OCI-M2 (cell line): ENCODE results near the gene KCNMA1.
"Not testable (repeated sequence)": the region's sequence is repeated elsewhere in the genome, so short reads cannot be mapped to it uniquely, and the experiment has no call there.

ENCODE experiments used
- DNase-seq: peaks from one replicate; lab custom pipeline; 2025; ENCODE audit not compliant: unreplicated experiment; lab: John Stamatoyannopoulos, UW

KCNMA1 gene

DNA sequence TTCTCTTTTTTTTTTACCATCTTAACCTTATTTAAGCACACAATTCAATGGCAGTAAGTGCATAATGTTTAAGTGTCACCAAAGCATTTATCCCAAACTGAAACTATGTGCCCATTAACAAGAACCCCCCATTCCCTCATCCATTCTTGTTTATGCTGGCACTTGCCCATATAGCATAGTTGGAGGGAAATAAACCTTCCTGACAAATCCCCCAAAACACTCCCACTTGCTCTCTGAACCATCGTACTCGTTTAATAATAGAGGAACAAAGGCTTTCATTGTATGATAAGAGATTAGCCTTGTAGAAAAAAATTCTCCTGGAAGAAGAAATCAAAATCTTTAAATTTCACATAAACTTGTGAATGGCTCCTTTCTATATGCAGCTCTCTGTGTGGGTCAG lies 26.4 kb upstream of the KCNMA1 start:
- DNase-seq: no peak

DNA sequence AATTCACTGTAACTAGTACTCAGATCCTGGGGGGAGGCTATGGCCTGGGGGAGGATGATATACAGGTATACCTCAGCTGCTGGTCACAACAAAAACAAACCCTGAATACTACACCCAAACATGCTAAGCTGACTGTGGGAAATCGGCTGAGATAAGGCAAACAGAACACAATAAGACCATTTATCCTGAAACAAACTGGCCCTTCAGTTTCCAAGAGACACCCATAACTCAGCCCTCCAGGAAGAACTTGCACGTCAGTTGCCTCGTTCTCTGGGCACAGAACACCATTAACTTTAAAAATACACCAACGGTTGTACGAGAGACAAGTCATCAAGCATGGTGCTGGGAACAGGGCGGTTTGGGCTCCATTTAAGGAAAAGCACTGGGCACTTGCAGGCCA lies 24.1 kb upstream of the KCNMA1 start:
- DNase-seq: no peak

DNA sequence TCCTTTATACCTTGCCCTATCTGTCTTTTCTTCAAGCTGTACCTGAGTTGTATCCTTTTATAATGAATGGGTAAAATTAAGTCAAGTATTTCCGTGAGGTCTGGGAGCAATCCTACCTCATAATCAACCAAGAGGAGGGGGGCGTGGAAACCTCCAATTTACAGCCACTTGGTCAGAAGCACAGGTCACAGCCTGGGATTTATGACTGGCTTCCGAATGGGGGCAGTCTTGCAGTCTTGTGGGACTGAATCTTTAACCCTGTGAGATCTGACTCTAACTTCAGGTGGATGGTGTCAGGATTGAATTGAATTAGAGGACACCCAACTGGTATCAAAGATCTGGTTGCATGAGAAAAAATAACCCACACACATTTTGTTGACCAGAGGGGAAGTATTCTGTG lies 23.5 kb upstream of the KCNMA1 start:
- DNase-seq: no peak

DNA sequence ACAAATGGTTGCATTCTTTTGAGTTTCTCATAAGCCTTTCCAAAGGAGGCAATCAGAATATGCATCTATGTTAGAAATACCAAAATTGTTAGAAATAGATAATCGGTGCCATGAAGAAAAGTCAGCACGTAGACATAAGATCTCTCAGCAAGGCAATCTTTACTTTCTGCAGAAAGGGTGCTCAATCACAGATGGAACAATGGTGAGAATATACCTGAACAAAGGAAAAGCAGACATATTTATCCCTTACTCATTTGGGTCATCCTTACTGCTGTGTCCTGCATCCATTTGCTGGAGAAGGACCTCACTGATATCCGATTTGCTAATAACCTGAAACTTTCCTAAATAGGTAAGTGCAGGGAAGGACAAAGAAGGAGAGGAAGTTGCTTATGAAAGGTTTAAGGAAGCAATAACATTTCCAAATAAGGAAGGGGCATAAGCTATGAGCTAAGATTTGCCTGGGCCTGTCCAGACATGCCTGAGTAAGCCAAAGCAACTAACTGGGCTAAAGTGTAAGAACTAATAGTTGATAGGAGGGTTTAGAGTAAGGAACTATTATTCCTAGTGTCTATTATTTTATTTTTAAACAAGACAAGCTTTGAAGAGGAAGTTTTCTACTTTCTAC lies 21.6 kb upstream of the KCNMA1 start:
- DNase-seq: not testable (repeated sequence)

DNA sequence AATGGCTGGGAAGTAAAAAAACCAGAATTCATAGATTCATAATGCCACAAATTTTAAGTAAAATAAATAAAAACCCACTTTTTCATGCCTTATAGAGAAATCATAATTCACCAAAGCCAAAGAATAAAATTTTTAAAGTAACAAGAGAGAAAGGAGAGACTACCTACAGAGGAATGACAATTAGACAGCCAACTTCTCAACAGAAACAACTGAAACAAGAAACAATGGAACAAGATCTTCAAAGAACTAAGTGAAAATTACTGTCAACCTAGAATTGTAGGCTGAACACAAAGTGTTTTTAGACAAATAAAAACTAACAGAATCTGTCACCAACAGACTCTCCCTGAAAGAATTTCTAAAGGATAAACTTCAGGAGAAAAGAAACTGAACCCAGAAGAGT lies 15.6 kb upstream of the KCNMA1 start:
- no peak for DNase-seq

DNA sequence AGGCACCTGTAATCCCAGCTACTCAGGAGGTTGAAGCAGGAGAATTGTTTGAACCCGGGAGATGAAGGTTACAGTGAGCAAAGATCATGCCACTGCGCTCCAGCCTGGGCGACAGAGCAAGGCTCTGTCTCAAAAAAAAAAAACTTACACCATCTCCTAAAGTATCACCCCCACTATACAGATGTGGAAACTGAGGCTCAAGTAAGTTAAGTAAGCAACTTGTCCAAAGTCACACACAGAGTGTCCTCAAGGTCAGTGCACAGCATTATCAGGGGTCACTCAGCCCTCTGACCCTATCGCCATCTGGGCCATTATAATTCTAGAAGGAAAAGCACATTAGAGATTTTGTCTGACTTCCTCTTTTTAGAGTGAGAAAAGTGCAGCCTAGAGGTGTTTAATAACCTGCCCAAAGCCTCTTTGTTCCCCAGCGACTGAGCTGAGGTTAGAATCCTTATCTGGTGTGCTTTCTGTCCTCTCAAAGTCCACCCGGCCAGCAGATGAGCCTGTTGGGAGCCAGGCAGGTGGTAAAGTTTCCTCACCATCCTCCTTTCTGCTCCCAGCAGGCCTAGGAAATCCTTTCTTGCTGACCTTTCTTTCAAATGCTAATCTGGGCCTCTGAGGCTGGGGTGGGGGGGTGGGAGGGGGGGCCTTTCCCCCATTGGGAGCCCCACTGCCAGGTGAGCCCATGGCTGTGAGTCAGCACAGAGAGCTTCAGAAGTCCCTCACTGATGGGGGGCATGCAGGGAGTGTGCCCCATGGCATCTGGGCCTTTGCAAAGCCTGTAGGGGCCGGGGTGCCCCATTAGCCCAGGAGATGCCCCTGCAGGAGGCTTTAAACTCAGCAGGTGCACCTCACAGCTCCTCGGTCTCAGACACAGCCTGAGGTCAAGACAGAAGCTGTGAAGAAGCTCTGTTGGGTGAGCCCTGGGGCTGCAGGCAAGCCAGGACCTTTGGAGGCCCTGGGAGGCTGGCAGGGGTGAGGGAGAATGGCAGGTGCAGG lies 12.0 kb upstream of the KCNMA1 start:
- no peak for DNase-seq

DNA sequence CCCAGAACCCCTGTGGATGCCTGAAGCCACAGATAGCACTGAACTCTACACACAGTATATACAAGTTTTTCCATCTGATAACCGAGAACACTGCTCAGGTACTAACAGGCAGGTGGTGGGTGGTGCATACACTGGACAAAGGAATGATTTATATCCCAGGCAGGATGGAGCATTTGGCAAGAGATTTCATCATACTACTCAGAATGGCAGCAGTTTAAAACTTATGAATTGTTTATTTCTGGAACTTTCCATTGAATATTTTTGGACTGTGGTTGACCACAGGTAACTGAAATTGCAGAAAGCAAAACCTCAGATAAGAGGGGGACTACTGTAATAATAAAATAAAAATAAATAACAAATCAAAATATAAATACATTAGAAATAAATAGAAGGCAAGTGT lies 10.9 kb upstream of the KCNMA1 start:
- DNase-seq: no peak

DNA sequence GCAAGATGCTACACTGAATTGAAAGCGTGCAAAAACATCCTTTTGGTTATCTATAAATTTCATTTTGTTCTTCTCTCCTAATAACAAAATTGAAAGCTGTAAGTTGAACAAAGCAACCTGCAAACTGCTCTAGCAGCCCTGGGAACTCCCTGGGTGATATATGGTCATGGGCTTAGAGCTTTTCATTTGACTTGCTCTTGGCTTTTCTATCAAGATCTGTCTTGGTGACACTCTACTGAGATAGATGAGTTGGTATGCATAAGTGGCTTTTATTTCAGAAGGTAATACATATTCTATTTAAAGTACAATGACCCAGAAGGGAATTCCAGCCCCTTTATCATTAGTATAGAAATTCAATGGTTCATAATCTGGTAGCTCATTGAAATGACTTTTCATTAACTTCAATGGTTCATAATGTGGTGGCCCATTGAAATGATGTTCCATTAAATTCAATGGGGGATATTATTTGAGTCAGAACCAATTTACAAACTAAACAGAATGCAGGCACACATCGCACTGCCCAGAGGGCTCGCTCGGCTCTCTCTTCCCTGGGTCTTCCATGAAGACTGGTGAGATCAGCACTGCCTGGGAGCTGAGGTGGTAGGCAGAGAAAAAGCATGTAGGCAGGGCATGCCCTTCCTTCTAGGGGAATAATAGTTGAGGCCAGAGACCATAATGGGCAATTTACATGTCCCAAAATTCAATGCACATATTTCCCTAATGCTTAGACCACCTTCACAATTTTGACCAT lies 10.1 kb upstream of the KCNMA1 start:
- no peak for DNase-seq

DNA sequence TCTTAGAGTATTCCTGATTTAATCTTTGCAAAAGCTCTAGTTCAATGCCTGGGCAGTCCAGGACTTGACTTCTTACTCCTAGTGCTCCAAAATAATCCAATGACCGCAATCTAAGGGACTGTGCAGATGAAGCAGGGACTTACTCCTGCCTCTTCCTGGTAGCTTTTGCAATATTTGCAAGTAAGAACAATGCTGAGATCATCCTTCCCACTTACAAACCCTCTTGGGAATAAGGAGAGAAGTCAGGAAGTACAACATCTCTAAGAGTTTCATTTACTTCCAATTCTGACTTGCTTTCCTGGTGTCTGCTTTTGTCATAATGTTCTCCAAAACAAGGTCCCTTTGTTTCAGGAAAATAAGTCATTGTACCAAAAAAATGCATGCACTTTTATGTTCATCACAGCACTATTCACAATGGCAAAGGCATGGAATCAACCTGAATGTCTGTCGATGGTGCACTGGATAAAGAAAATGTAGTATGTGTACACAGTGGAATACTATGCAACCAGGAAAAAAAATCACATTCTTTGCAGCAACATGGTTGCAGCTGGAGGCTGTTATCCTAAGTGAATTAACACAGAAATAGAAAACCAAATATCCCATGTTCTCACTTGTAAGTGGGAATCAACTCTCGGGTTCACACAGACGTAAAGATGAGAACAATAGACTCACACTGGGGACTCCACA lies 7.1 kb upstream of the KCNMA1 start:
- DNase-seq: no peak

DNA sequence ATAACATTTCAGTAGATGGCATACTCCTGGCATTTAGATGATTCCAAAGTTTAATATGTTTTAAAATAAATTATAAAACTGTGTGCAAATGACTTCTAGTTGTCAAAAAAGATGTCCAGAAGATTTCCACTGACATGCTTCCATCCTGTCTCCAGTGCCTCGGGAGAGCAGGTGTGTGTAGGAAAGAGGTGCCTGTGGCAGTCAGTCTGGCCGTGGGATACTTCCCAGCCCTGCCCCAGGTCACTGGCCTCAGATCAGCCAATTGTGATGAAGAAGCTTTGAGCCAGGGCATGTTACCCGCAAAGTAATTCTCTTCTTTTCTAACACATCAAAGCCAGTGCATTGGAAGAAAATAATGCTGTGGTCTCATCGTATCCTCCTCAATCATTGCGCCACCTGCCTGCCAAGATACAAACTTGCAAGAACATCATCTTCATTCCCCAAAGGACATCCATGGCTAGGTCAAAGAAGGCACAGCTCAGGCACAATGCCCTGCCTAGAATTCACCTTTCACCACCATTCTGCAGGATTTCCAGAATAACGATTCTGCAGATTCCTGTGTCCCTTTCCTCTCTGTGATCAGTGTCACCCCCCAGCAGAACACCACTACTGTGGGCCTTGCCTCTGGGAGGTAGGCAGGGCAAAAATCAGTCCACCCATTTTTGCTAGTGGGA lies 6.3 kb upstream of the KCNMA1 start:
- DNase-seq: no peak

DNA sequence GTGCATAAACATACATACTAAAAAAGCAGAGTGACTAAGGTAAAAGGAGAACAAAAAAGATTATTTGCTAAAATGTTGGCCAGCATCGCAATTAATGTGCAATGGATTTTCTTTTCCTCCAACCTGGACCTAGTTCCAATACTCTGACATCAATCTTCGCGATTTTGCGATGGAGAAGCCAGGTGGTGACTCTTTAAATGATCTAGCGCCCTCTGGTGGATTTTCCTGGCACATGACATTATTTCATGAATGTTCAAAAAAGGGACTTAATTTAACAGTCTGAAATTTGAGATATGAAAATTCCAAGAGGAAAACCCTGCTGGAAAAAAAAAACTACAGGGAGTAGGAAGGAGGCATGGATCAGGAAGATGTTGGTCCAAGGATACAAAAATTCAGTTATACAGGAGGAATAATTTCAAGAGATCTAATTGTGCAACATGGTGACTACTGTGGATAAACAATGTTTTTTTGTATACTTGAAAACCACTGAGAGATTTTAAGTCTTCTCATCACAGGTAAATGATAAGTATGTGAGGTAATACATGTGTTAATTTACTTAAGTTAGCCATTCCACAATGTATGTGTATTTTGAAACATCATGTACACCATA lies 4.3 kb upstream of the KCNMA1 start:
- no peak for DNase-seq

DNA sequence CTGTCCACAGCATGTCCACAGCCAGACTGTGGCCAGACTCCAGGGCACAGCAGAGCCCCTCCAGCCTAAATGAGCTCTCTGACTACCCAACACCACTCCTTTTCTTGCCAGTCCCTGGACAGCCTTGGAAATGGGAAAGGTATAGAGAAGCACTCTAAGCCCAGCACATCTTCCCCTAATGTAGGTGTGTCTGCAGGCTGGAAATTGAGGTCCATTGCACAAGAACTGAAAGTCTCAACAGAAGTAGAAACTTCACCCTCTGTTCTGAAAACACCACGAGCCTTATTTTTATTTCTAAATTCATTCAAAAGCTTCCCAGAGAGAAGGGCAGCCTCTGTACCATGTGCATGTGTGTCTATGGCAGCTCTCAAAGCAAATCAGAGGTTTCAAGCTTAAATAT lies 3.7 kb upstream of the KCNMA1 start:
- no peak for DNase-seq

DNA sequence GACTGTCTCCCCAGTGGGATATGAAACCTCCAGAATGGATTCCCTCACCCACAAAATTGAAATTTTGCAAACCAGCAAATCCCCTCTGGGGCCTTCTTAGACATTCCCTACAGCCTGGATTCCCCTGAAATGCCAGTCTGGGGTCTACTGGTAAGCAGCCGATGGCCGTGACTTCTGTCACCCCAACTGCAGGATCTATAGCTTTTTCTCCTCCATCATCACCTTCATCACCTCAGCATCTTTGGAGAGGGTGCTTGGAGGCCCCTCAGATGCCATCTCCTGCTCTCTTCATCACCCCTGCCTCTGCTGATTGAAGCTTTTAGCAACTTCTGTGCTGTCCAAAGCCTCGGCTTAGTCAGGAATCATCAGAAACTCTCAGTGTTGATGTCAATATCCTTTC lies 2.6 kb upstream of the KCNMA1 start:
- no peak for DNase-seq

DNA sequence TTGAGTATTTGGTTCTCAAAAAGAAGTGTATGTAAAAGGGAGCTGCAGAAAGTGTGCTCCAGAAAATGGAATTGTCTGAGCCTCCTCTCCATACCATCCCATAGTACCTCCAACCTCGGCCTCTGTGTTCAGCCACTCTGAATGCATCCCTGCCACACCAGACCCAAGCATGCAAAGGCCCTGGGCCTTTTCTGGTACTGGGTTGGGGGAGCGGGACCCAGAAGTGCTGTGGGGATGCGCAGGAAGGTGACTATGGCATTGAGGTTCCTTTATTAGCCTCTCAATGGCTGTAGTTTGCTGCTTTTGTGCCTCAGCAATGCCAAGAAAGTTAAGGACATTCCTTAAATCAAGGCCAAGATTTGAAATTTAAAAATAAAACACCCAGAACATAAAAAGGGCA lies 2.1 kb upstream of the KCNMA1 start:
- DNase-seq: no peak

DNA sequence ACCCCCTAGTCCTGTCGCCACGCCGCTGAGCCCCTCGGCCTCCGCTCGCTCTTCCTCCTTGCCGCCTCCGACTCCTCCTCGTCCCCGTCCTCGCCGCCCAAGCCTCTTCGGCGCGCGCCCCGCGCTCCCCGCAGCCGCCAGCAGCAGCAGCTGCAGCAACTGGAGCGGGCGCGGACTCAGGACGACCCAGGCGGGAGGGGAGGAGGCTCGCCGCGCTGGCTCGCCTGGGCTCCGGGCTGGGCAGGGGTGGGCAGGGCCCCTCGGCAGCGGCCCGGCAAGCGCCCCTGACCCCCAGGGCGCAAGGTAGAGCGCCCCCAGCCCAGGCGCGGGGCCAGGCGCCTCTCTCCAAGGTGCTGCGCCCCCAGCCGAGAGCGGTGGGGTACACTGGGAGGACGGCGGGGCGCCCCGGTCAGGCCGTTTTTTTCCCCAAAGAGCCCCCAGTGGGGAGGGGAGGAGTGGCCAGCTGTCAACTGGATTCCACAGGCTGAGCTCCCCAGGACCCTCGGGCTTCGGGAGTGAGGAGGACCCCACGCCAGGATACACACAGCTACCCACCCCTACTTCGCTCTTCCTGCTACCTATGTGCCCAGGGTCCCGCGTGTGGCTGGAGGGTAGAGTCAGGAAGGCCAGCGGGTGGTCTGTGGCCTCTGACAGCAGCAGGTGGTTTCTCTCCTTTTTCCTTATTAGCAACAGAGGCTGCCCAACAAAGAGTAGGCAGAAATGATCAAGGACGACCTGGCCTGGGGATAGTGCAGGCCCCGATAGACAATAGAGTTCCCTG lies 903 bp upstream of the KCNMA1 start:
- no peak for DNase-seq

DNA sequence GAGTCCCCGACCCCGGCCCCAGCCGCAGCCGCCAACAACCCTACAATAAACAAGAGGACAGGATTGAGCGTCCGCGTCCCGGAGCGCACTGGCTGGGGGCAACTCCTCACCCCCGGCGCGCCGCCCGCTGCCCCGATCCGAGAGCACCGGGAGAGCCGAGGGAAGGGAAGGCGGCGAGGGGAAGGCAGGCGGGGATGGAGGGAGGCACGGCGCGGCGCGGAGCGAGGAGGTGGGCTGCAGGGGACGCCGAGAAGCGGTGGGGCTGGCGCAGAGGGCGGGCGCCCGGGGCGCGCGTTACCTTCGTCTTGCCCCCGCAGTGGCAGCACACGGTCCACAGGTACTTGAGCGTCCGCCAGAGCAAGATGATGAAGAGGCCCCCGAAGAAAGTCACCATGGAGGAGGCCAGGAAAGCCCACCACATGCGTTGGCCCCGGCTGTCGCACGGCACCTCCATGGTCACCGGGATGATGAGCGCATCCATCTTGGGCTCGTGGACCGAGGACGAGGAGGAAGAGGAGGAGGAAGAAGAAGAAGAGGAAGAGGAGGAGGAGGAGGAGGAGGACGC lies 559 bp downstream of the KCNMA1 start:
- DNase-seq: no peak

DNA sequence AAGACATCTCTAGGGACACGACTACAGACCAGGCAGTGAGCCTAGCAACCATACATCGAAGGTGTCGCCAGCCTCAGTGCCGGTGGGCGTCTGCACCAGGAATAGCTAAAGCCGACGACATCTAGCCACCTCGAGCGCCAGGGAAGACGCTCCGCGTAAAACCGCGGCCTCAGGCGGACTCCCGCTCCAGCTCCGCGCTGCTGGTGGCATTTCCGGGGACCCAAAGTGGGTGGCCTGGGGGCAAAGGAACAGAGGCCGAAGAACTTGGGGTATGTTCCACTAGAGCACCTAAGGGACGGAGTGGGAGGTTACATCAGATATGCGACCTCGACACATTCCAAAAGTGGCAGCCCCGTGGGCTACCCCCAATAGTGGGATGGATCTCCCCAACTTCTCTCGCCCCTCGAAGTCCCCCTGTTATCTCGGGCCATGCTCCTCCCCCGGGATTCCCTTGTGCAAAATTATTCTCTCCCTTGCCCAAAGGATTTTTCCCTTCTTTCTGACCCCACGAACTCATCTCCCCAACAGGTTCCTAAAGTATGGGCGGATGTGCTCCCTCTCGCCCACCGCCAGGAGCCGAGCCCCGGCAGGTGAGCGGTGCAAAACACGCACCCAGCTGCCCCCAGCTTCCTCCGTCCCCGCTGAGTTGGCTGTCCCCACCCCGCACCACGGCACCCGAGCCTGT lies 1.2 kb downstream of the KCNMA1 start:
- no peak for DNase-seq

DNA sequence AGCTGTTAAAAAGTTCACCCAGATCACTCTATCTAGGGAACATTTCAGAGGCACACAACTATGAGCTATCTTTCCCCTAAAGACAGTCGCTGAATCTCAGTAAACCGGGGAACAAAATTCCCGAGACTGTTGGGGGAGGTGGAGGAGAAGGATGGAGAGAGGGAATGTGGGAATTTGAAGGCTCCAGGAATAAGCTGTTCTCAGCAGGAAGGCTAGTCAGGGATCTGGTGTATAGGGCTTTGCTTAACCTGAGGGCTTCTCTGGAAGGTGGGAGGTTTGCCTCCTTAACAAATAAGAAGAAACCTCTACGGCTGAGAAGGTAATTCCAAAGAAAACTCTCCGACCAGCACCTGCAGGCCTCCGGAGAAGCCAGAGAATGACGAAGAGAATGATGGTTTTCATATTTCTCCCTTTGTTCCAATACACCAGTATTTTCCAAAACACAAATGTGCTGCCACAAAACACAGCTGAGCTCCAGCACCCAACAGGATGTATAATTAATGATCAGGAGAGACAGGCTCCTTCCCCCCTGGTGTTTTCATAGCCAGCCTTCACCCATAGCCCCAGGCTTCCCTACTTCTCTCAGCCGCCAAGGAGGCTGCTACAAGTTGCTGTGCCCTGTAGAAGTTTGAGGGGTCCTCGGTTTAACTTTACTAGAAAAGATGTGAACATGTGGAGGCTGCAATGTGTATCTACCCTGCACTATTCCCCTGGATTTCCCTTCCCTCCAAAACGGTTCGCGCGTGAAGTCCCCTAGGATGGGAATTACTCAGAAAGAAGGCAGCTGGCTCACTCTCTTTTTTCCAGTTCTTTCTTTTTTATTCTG lies 2.0 kb downstream of the KCNMA1 start:
- no peak for DNase-seq
